ENCODE measurements around the gene SLX9. TPM values are rescaled to one million over a fixed set of nuclear protein-coding genes. Genes with fewer than 3 reads are reported as not detected.
A peak's percentile ranks its signal among the peaks of the same experiment; 100 is the strongest.

Gene SLX9
- total and polyA plus RNA-seq, 2 donors (not counting 1 experiment from before 2014, with no cell fraction given): 11.7 to 15.9 TPM

GRCh38 chr21:44934276-44934675 lies 5.6 kb upstream of the SLX9 start:
- H3K9me3 ChIP-seq (ENCODE audit: control extremely low read depth in 1 of 3, control insufficient read depth in 2 of 3, insufficient read depth in 1 of 3, low read length in 2 of 3): peaks cover 0 to 10% (median 0%) of the 10 kb centered on the region in 3 donors
- TF ChIP-seq CTCF (IDR thresholded peaks at IDR 0.05) (no peak), EZH2 (IDR thresholded peaks at IDR 0.05; ENCODE audit: borderline replicate concordance, insufficient read depth, low read depth, low read length, poor library complexity, severe bottlenecking) (no peak)
- H3K4me1 ChIP-seq (ENCODE audit: control insufficient read depth in 2 of 2, insufficient read depth in 2 of 2, low read length in 2 of 2): peaks cover 28 to 43% of the 10 kb centered on the region in 2 donors
- Mint-ChIP-seq H3K27ac (no peak overlapping the region), H3K27me3 (no peaks in the 10 kb centered on the region), H3K4me1 (peaks cover 38% of the 10 kb centered on the region), H3K4me3 (no peak overlapping the region), H3K9me3 (ENCODE audit: insufficient read depth) (peaks cover 2% of the 10 kb centered on the region)
- H4K20me1 ChIP-seq (ENCODE audit: control insufficient read depth, insufficient read depth, low read length, poor library complexity, severe bottlenecking): peaks cover 13% of the 10 kb centered on the region
- H2AFZ ChIP-seq (ENCODE audit: insufficient read depth, low read depth, low read length, poor library complexity, severe bottlenecking): no peak overlapping the region
- no peak overlapping the region for H3K4me2 ChIP-seq (replicated peaks; ENCODE audit: low read depth, low read length, poor library complexity, severe bottlenecking)
- no peak overlapping the region for H3K27ac ChIP-seq (ENCODE audit: low read length in 2 of 2)
- intact Hi-C loops (cut with micrococcal nuclease): loop anchor here (5.0 kb wide), 2 partner anchors 117 to 422 kb away; partner anchors contain the start of gene SUMO3
- POLR2A ChIA-PET: interaction anchor here (0.6 to 1.5 kb wide), 2 partner anchors 50 to 60 kb away, joined by 6 to 10 read pairs; partner anchors contain the start of gene PTTG1IP
- no peak overlapping the region for H3K4me3 ChIP-seq (ENCODE audit: control extremely low read depth in 1 of 5, extremely low read depth in 1 of 5, insufficient read depth in 1 of 5, low read depth in 2 of 5, low read length in 4 of 5)
- no peak overlapping the region for H3K9ac ChIP-seq (ENCODE audit: low read length)
- H3K79me2 ChIP-seq (ENCODE audit: control insufficient read depth, insufficient read depth, low read length): peaks cover 23% of the 10 kb centered on the region
- no peaks in the 10 kb centered on the region for H3K27me3 ChIP-seq (replicated peaks in 1 of 4; ENCODE audit: control extremely low read depth in 1 of 4, control insufficient read depth in 3 of 4, insufficient read depth in 4 of 4, low read length in 3 of 4)
- 100% methylated on average over 6 of the region's 6 CpGs for WGBS (ENCODE audit: insufficient coverage)
- H3K36me3 ChIP-seq (replicated peaks in 1 of 2; ENCODE audit: control extremely low read depth in 1 of 2, control insufficient read depth in 1 of 2, extremely low read depth in 1 of 2, insufficient read depth in 2 of 2, low read length in 1 of 2): no peaks in the 10 kb centered on the region
- no peak for DNase-seq
- CTCF ChIA-PET: interaction anchor here (0.9 to 10.6 kb wide), 7 partner anchors 9 to 133 kb away, joined by 3 to 204 read pairs (median 13); partner anchors contain the start of gene UBE2G2
- ATAC-seq (ENCODE audit: low read depth): no peak

- no peak overlapping the region for H3K4me2 ChIP-seq (replicated peaks; ENCODE audit: low read depth, low read length, poor library complexity, severe bottlenecking)
- peaks cover 22 to 39% of the 10 kb centered on the region in 2 donors for H3K4me1 ChIP-seq (ENCODE audit: control insufficient read depth in 2 of 2, insufficient read depth in 2 of 2, low read length in 2 of 2)
- Mint-ChIP-seq H3K27me3 (no peaks in the 10 kb centered on the region), H3K4me1 (peaks cover 33% of the 10 kb centered on the region), H3K9me3 (ENCODE audit: insufficient read depth) (no peaks in the 10 kb centered on the region), H3K4me3 (no peak overlapping the region), H3K27ac (peak overlapping the region; percentile 20)
- no peak overlapping the region for H3K9ac ChIP-seq (ENCODE audit: low read length)
- H3K79me2 ChIP-seq (ENCODE audit: control insufficient read depth, insufficient read depth, low read length): peaks cover 23% of the 10 kb centered on the region
- WGBS (ENCODE audit: insufficient coverage): 92% methylated on average over 9 of the region's 9 CpGs
- peaks cover 13% of the 10 kb centered on the region for H4K20me1 ChIP-seq (ENCODE audit: control insufficient read depth, insufficient read depth, low read length, poor library complexity, severe bottlenecking)
- H3K27ac ChIP-seq (ENCODE audit: low read length in 2 of 2): no peak overlapping the region
- TF ChIP-seq EZH2 (IDR thresholded peaks at IDR 0.05; ENCODE audit: borderline replicate concordance, insufficient read depth, low read depth, low read length, poor library complexity, severe bottlenecking) (no peak), CTCF (IDR thresholded peaks at IDR 0.05) (no peak)
- ChIA-PET CTCF (interaction anchor here (0.9 to 10.6 kb wide), 7 partner anchors 8 to 134 kb away, joined by 3 to 204 read pairs (median 6); partner anchors contain the start of gene UBE2G2), POLR2A (no interaction called here)
- intact Hi-C loops (cut with micrococcal nuclease): loop anchor here (5.0 kb wide), 2 partner anchors 118 to 423 kb away; partner anchors contain the start of gene SUMO3
- no peak overlapping the region for H3K4me3 ChIP-seq (ENCODE audit: control extremely low read depth in 1 of 5, extremely low read depth in 1 of 5, insufficient read depth in 1 of 5, low read depth in 2 of 5, low read length in 4 of 5)
- no peak for ATAC-seq (ENCODE audit: low read depth)
- no peaks in the 10 kb centered on the region for H3K36me3 ChIP-seq (replicated peaks in 1 of 2; ENCODE audit: control extremely low read depth in 1 of 2, control insufficient read depth in 1 of 2, extremely low read depth in 1 of 2, insufficient read depth in 2 of 2, low read length in 1 of 2)
- H3K27me3 ChIP-seq (replicated peaks in 1 of 4; ENCODE audit: control extremely low read depth in 1 of 4, control insufficient read depth in 3 of 4, insufficient read depth in 4 of 4, low read length in 3 of 4): no peaks in the 10 kb centered on the region
- peaks cover 0 to 4% (median 0%) of the 10 kb centered on the region in 3 donors for H3K9me3 ChIP-seq (ENCODE audit: control extremely low read depth in 1 of 3, control insufficient read depth in 2 of 3, insufficient read depth in 1 of 3, low read length in 2 of 3)
- DNase-seq: no peak
- H2AFZ ChIP-seq (ENCODE audit: insufficient read depth, low read depth, low read length, poor library complexity, severe bottlenecking): no peak overlapping the region
Measured at GRCh38 chr21:44934797-44935532, 4.9 kb upstream of the SLX9 start.
